ENCODE measurements around the gene MMP17. TPM values are rescaled to one million over a fixed set of nuclear protein-coding genes. Genes with fewer than 3 reads are reported as not detected.
A peak's percentile ranks its signal among the peaks of the same experiment; 100 is the strongest.

MMP17 gene
- total RNA-seq = 0.69 and 3.6 TPM in 2 replicates

GRCh38 chr12:131827961-131828534 lies at the start of gene MMP17:
Gene MMP17, plus strand, starts transcription at chr12:131828393. Its CDS starts 102 bp downstream, at chr12:131828495.
- DNase-seq (ENCODE audit: low read depth) = no peak
- H3K4me3 ChIP-seq (ENCODE audit: low read depth, low read length) = peak within 1 kb of the TSS; percentile 53
- no peak for TF ChIP-seq CTCF (conservative IDR thresholded peaks at IDR 0.05; ENCODE audit: low read depth, low read length)

DNA sequence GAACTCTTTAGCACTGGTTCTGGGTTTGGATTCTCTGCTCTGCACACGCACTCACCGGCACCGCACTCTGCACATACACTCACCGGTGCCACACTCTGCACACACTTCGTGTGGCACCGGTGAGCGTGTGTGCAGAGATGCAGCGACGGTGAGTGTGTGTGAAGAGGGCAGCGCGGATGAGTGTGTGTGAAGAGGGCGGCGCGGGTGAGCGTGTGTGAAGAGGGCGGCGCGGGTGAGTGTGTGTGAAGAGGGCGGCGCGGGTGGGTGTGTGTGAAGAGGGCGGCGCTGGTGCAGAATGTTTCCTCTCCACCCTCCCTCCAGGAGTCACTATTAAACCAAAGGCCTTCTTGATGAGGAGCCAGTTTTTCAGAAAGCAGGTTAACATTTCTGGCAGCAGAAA lies 49.2 kb upstream of the MMP17 start:
- H3K4me3 ChIP-seq (ENCODE audit: low read depth, low read length) = no peak overlapping the region
- no peak for DNase-seq (ENCODE audit: low read depth)
- TF ChIP-seq CTCF (conservative IDR thresholded peaks at IDR 0.05; ENCODE audit: low read depth, low read length) = no peak

DNA sequence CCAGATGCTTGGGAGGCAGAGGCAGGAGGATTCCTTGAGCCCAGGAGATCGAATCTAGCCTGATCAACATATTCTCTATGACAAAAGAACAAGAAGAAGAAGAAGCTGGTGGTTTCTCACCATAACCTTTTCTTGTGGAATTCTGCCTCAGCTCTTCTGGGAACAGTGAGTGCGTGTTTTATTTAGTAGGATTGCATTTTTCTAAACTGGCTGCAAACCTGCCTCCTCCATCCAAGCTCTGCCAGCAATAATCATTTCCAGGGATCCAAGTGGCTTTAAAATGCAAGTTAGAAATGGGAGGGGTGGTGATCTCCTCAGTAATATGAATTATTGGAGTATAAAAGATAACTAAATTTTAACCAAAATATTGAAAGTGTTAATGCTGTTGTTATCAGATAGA lies 46.1 kb upstream of the MMP17 start:
- no peak for DNase-seq (ENCODE audit: low read depth)
- no peak overlapping the region for H3K4me3 ChIP-seq (ENCODE audit: low read depth, low read length)
- no peak for TF ChIP-seq CTCF (conservative IDR thresholded peaks at IDR 0.05; ENCODE audit: low read depth, low read length)

DNA sequence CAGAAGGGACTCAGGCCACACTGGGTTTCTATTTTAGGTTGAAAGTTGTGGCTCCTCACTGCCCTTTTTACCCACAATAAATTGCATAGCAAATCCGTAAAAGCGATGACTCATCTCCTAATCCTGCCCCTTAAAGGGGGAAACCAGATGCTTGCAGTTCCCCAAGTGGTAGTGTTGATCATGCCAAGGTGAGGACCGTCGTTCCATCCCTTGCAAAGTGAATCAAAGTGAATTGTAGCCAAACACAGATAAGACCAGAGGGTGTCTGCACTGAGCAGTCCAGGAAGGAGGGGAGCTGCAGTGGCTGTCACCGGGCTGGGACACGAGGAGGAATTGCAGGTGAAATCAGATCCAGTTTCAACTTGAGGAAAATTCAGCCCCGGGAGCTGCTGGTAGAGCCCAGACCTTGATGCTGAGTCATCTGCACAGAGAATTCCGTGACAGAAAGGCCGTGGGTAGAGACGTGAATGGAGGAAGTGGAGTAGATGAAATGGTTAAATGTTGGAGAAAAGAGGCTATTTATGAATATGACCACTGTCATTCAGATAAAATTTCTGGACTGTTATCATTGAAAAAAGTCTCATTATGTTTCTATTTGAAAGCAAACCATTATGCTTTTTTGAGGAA lies 44.2 kb upstream of the MMP17 start:
- no peak overlapping the region for H3K4me3 ChIP-seq (ENCODE audit: low read depth, low read length)
- no peak for DNase-seq (ENCODE audit: low read depth)
- no peak for TF ChIP-seq CTCF (conservative IDR thresholded peaks at IDR 0.05; ENCODE audit: low read depth, low read length)

- no peak for DNase-seq (ENCODE audit: low read depth)
- no peak for TF ChIP-seq CTCF (conservative IDR thresholded peaks at IDR 0.05; ENCODE audit: low read depth, low read length)
- H3K4me3 ChIP-seq (ENCODE audit: low read depth, low read length) = no peak overlapping the region
Observed at GRCh38 chr12:131784909-131785762, 43.1 kb upstream of the MMP17 start.

GRCh38 chr12:131785763-131786330 lies 42.3 kb upstream of the MMP17 start:
- no peak for DNase-seq (ENCODE audit: low read depth)
- TF ChIP-seq CTCF (conservative IDR thresholded peaks at IDR 0.05; ENCODE audit: low read depth, low read length) = no peak
- no peak overlapping the region for H3K4me3 ChIP-seq (ENCODE audit: low read depth, low read length)

All from epithelial cell of proximal tubule (primary cell).